ENCODE data around the gene PPARG.
"Not testable (repeated sequence)": the region's sequence is repeated elsewhere in the genome, so short reads cannot be mapped to it uniquely, and the experiment has no call there.

Gene PPARG

GRCh38 chr3:12279591-12280326, 9.1 kb upstream of the PPARG start:
- no peak for DNase-seq (ENCODE audit: low read depth)

- DNase-seq (ENCODE audit: low read depth): no peak
Observed at GRCh38 chr3:12280357-12280806, 8.5 kb upstream of the PPARG start.

GRCh38 chr3:12284591-12284990, 4.3 kb upstream of the PPARG start:
- DNase-seq (ENCODE audit: low read depth): no peak

- DNase-seq (ENCODE audit: low read depth): no peak
Observed at GRCh38 chr3:12285003-12285555, 3.8 kb upstream of the PPARG start.

- not testable (repeated sequence) for DNase-seq (ENCODE audit: low read depth)
Observed at GRCh38 chr3:12285779-12286178, 3.1 kb upstream of the PPARG start.

GRCh38 chr3:12286504-12286903, 2.4 kb upstream of the PPARG start:
- no peak for DNase-seq (ENCODE audit: low read depth)

GRCh38 chr3:12286927-12287726, 1.7 kb upstream of the PPARG start:
- no peak for DNase-seq (ENCODE audit: low read depth)

DNA sequence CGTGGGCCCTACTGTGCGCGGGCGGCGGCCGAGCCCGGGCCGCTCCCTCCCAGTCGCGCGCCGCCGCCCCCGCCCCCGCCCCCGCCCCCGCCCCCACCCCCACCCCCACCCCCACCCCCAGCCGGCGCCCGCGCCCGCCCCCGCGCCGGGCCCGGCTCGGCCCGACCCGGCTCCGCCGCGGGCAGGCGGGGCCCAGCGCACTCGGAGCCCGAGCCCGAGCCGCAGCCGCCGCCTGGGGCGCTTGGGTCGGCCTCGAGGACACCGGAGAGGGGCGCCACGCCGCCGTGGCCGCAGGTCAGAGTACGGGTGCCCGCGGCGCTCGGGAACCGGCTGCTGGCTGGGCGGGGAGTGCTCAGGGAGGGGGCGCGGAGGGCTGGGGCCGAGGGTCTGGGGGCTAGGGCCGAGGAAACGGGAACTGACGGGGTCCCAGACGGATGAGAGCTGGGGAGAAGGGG, 1.1 kb upstream of the PPARG start:
- DNase-seq (ENCODE audit: low read depth): no peak

DNA sequence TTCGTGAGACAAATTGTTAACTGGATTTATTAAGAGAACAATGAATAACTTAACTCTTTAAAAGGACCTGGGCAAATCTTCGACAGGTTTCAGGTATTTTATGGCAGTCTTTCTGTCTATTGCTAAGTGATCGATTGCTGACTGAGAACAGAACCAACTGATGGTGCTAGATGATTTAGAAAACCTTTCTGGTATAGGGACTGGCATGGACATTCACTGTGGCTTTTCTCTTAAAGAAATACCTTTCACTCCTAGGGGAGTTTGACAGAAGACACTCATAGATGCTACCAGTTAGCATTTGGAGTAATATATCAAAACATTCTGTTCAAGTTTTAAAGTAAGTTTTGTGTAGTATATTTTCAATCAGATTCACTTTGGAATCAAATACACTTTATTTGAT, 654 bp downstream of the PPARG start:
- DNase-seq (ENCODE audit: low read depth): no peak

DNA sequence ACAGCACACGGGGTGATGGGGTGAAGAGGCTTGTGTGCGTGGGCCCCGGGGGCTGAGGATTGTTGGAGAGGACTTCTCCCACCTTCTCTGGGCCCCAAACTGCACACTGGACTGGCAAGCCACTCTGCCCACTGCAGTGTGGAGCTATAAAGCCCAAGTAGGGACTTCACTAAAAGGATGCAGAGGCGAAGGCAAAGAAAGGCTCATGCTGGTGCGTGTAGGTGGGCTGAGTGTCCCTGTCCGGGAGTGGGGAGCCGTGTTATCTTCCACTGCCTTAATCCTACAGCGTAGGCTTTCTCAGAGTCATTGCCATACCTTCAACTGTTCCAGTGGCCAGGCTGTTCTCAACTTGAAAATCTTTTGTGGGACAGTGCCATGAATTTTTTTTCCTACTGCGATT, 3.9 kb downstream of the PPARG start:
- DNase-seq (ENCODE audit: low read depth): no peak

GRCh38 chr3:12294885-12295580, 6.2 kb downstream of the PPARG start:
- DNase-seq (ENCODE audit: low read depth): peak; percentile 60

DNA sequence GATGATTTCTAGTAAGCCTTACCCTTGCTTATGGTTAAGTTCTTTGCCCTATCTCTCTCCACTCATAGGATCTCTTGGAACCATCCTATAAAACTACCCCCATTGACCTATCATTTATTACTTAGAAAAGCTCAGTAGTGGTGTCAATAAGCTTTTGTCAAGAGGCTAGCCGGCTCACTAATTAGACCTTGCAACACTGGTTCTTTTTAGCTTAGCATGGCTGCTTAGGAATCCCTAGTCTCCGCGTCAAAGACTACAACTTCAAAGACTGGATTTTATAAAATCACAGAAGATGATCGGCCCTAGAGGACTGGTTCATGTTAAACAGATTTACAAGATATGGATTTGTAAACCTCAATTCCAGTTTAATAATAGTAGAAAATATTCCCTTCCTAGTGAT, 7.6 kb downstream of the PPARG start:
- DNase-seq (ENCODE audit: low read depth): no peak

GRCh38 chr3:12299026-12299425, 10.2 kb downstream of the PPARG start:
- no peak for DNase-seq (ENCODE audit: low read depth)

- DNase-seq (ENCODE audit: low read depth): no peak
Observed at GRCh38 chr3:12300137-12300536, 11.3 kb downstream of the PPARG start.

DNA sequence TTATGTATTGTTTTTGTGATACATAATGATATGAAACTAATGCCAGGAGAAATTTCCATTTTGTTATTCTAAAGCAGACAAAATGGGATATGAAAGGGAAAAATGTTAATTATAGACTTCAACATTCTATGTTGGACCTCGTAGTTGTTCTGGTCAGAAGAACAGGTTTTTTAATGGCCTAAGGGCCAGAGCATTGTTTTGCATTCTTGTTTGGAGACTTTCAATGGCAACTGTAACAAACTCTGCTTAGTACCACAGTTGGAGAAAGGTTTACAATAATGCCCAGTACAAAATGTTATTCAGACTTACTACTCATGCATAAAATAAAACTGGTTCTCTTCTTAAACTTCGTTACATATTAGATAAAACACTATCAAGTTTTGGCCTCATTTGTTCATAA, 12.2 kb downstream of the PPARG start:
- DNase-seq (ENCODE audit: low read depth): no peak

- no peak for DNase-seq (ENCODE audit: low read depth)
Observed at GRCh38 chr3:12301513-12301912, 12.6 kb downstream of the PPARG start.

DNA sequence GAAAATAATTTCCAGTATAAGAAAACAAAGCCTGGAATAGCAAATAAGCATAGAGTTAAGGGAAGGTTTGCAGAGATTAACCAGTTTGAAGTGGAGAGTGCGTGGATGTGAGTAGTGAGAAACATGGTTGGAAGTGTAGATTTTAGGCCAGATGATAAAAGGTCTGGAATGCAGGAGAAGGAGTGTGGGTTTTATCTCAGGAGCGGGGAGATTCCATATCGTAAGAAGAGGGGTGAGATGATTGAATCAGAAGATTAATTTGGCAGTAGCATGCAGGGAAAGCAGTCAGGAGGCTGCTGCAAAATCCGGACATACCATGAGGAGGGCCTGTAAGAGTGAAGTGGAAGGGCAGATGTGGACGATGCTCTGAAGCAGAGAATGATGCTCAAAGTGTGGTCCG, 13.7 kb downstream of the PPARG start:
- no peak for DNase-seq (ENCODE audit: low read depth)

GRCh38 chr3:12303534-12303933, 14.7 kb downstream of the PPARG start:
- DNase-seq (ENCODE audit: low read depth): peak; percentile 35

GRCh38 chr3:12303993-12304392, 15.1 kb downstream of the PPARG start:
- no peak for DNase-seq (ENCODE audit: low read depth)

DNA sequence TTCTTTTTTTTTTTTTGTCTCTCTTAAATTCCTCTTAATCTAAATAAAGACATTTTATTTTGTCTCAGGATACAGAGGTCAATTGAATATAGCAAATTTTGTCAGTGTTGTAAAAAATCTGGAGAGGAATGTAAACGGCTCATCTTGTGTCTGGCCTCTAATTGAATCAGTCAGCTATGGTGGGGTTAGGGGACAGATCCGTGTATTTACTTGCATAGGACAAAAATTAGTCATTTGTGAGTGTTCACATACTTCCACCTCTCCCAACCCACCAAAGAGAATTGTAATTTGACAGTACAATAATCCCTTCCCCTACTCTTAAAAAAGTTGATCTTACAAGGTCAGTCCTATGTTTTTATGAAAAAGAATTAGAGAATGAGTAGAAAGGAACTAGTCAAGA, 18.3 kb downstream of the PPARG start:
- no peak for DNase-seq (ENCODE audit: low read depth)

- DNase-seq (ENCODE audit: low read depth): peak; percentile 86
Observed at GRCh38 chr3:12308517-12308916, 19.6 kb downstream of the PPARG start.

DNA sequence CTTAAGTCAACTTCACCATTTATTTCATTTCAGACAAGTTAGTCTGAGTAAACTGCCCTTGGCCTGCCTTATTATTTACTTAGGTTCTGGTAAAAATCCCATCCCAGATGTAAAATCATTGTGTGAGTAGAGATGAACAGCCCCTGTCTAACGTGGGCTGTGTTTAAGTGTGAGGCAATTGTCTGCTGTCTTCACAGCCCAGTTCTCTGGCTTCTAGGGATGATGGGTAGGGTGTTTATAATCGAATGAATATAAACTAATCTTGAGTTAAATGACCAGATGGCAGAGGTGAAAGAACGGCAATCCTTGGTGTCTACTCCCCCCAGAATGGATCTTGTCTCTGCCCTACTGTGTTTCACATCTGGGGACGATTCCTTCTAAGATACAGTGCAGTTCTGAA, 20.8 kb downstream of the PPARG start:
- DNase-seq (ENCODE audit: low read depth): no peak

Data from fibroblast of the conjunctiva (primary cell).